Nephron progenitor cell (in vitro differentiated cells): ENCODE data around the gene GNL3L.
A peak's percentile ranks its signal among the peaks of the same experiment; 100 is the strongest.
"Not testable (repeated sequence)": the region's sequence is repeated elsewhere in the genome, so short reads cannot be mapped to it uniquely, and the experiment has no call there.

Experiments
- DNase-seq: peaks from one replicate; pipeline ENCODE4 v3.0.0; 2021
- H3K27ac Mint-ChIP-seq: 2 replicates; pipeline ENCODE4 v1.8.0; 2021; ENCODE audit warnings: mild to moderate bottlenecking, moderate library complexity, mixed read lengths
- H3K27me3 Mint-ChIP-seq: 2 replicates; pipeline ENCODE4 v1.8.0; 2021; ENCODE audit warnings: mild to moderate bottlenecking, low read depth, mixed read lengths; ENCODE audit not compliant: poor library complexity
- H3K36me3 Mint-ChIP-seq: 2 replicates; pipeline ENCODE4 v1.8.0; 2021; ENCODE audit warnings: low read depth, mixed read lengths
- H3K4me1 Mint-ChIP-seq: 2 replicates; pipeline ENCODE4 v1.8.0; 2021; ENCODE audit warnings: mixed read lengths
- H3K4me3 Mint-ChIP-seq: 2 replicates; pipeline ENCODE4 v1.8.0; 2021; ENCODE audit warnings: mild to moderate bottlenecking, moderate library complexity, mixed read lengths
- H3K9me3 Mint-ChIP-seq: 2 replicates; pipeline ENCODE4 v1.8.0; 2021; ENCODE audit warnings: mild to moderate bottlenecking, moderate library complexity, mixed read lengths
- CTCF ChIP-seq: fragments of 200-600 bp; sonication (generic); IDR thresholded peaks from 2 replicates; pipeline ENCODE4 v1.5.0; 2021; ENCODE audit warnings: antibody characterized with exemption

Gene GNL3L

GRCh38 chrX:54496936-54497335, 33.1 kb upstream of the GNL3L start:
- no peaks in the 10 kb centered on the region for H3K27me3 Mint-ChIP-seq
- peak overlapping the region; percentile 57 for H3K27ac Mint-ChIP-seq
- peaks cover 59% of the 10 kb centered on the region for H3K4me1 Mint-ChIP-seq
- TF ChIP-seq CTCF, result no peak
- H3K4me3 Mint-ChIP-seq, result peak overlapping the region; percentile 79
- H3K9me3 Mint-ChIP-seq, result peaks cover 64% of the 10 kb centered on the region
- no peaks in the 10 kb centered on the region for H3K36me3 Mint-ChIP-seq
- DNase-seq, result no peak

DNA sequence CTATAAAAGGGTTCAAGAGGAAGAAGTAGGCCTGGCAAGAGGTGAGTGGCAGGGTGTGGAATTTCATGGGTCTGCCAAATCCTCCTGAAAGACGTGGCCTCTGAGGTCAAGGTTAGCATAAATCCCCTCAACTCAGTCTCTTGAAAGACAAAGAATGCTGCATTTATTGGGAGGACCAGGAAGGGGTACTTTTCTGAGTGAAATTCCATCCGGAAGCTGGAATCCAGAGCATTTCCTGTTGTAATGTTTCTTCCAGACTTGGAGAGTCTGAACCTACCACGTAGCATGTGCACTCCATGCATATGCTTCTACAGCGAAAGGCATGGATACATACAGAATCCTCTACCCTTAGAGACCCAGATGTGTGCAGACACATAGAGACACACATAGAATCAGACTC, 20.6 kb upstream of the GNL3L start:
- H3K4me1 Mint-ChIP-seq, result peaks cover 11% of the 10 kb centered on the region
- peaks cover 46% of the 10 kb centered on the region for H3K9me3 Mint-ChIP-seq
- peaks cover 5% of the 10 kb centered on the region for H3K36me3 Mint-ChIP-seq
- DNase-seq, result peak; percentile 12
- TF ChIP-seq CTCF, result no peak
- no peak overlapping the region for H3K4me3 Mint-ChIP-seq
- peak overlapping the region; percentile 40 for H3K27ac Mint-ChIP-seq
- H3K27me3 Mint-ChIP-seq, result peaks cover 3% of the 10 kb centered on the region

- Mint-ChIP-seq H3K4me3 (peak overlapping the region; percentile 93), H3K36me3 (peaks cover 18% of the 10 kb centered on the region), H3K27ac (no peak overlapping the region), H3K4me1 (peaks cover 32% of the 10 kb centered on the region), H3K27me3 (no peaks in the 10 kb centered on the region), H3K9me3 (peaks cover 73% of the 10 kb centered on the region)
- DNase-seq, result no peak
- no peak for TF ChIP-seq CTCF
Observed at GRCh38 chrX:54529151-54529550, 868 bp upstream of the GNL3L start.

GRCh38 chrX:54530357-54530900, 410 bp downstream of the GNL3L start:
- no peak for TF ChIP-seq CTCF
- Mint-ChIP-seq H3K36me3 (peaks cover 26% of the 10 kb centered on the region), H3K27me3 (no peaks in the 10 kb centered on the region), H3K27ac (peak overlapping the region; percentile 92), H3K4me3 (peak overlapping the region; percentile 93), H3K4me1 (peaks cover 40% of the 10 kb centered on the region), H3K9me3 (peaks cover 73% of the 10 kb centered on the region)
- peak; percentile 5 for DNase-seq

DNA sequence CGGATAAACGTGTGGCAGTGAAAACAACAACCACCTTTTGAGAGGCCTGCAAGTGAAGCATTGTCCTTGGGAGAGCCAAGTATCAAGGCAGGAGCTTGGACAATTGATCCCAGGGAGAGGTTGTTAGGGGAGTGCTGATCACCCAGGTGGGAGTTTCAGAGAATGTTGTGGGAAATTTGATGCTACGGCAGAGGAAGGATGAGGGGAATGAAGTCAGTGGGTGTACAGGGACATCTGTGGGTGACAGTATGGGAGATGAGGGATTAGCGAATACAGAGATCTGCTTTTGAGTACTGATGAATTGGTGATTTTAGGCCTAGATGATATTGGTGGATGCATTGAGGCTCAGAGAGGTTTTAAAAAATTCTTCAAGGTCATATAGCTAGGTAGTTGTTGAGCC, 4.3 kb downstream of the GNL3L start:
- no peak for DNase-seq
- Mint-ChIP-seq H3K27ac (peak overlapping the region; percentile 98), H3K27me3 (no peaks in the 10 kb centered on the region), H3K36me3 (peaks cover 26% of the 10 kb centered on the region), H3K4me1 (peaks cover 35% of the 10 kb centered on the region), H3K9me3 (peaks cover 57% of the 10 kb centered on the region), H3K4me3 (peak overlapping the region; percentile 53)
- TF ChIP-seq CTCF, result no peak

- no peak overlapping the region for H3K27ac Mint-ChIP-seq
- peaks cover 4% of the 10 kb centered on the region for H3K27me3 Mint-ChIP-seq
- H3K4me1 Mint-ChIP-seq, result no peaks in the 10 kb centered on the region
Observed at GRCh38 chrX:54540289-54540688, 10.3 kb downstream of the GNL3L start.

GRCh38 chrX:54542239-54542638, 12.2 kb downstream of the GNL3L start:
- Mint-ChIP-seq H3K9me3 (peaks cover 37% of the 10 kb centered on the region), H3K36me3 (peaks cover 44% of the 10 kb centered on the region)
- not testable (repeated sequence) for DNase-seq, H3K27me3 Mint-ChIP-seq, H3K4me1 Mint-ChIP-seq, H3K4me3 Mint-ChIP-seq, H3K27ac Mint-ChIP-seq

More at GRCh38 chrX:54540289-54540688, 10.3 kb downstream of the GNL3L start:
- peaks cover 47% of the 10 kb centered on the region for H3K9me3 Mint-ChIP-seq
- no peak for TF ChIP-seq CTCF
- DNase-seq, result no peak
- H3K36me3 Mint-ChIP-seq, result peaks cover 51% of the 10 kb centered on the region
- no peak overlapping the region for H3K4me3 Mint-ChIP-seq
